Glomerular endothelial cell (primary cell): ENCODE measurements around the gene NRARP. TPM values are rescaled to one million over a fixed set of nuclear protein-coding genes. Genes with fewer than 3 reads are reported as not detected.
"Not testable (repeated sequence)": the region's sequence is repeated elsewhere in the genome, so short reads cannot be mapped to it uniquely, and the experiment has no call there.

ENCODE experiments used
- DNase-seq: peaks from one replicate; pipeline ENCODE4 v3.0.0-alpha.2; 2011; ENCODE audit warnings: low read depth, low spot score; ENCODE audit errors: extremely low read depth
- total RNA-seq: library from RNA; depleted of rRNA; stranded (reverse); fragments of >200 nt; gene quantifications from 2 replicates; pipeline ENCODE4 v1.2.3, GENCODE V29; 2015

NRARP gene
- total RNA-seq, 1 donor from 2014 or later, result 188 TPM

- no peak for DNase-seq
Measured at GRCh38 chr9:137266162-137266527, 35.9 kb downstream of the NRARP start.

GRCh38 chr9:137265496-137266161 lies 36.4 kb downstream of the NRARP start:
- DNase-seq, result no peak

DNA sequence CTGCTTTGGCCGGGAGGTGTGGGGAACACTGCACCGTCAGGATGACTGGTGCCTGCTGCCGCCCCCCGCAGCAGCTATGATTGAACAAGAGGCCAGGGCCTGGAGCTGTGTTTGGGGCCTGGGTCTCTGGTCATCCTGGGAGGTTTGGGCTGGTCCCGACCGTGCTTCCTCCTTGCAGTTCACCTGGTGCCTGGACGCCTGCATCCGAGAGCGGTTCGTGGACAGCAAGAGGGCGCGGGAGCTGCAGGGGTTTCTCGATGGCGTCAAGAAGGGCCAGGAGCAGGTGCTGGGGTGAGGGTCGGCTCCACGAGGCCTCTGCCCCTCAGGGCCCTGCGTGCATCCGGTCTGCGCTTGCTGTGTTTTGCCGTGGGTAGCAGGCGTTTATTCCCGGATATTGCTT lies 38.0 kb downstream of the NRARP start:
- no peak for DNase-seq

- no peak for DNase-seq
Measured at GRCh38 chr9:137263506-137263905, 38.6 kb downstream of the NRARP start.

- no peak for DNase-seq
Measured at GRCh38 chr9:137262909-137263285, 39.2 kb downstream of the NRARP start.

DNA sequence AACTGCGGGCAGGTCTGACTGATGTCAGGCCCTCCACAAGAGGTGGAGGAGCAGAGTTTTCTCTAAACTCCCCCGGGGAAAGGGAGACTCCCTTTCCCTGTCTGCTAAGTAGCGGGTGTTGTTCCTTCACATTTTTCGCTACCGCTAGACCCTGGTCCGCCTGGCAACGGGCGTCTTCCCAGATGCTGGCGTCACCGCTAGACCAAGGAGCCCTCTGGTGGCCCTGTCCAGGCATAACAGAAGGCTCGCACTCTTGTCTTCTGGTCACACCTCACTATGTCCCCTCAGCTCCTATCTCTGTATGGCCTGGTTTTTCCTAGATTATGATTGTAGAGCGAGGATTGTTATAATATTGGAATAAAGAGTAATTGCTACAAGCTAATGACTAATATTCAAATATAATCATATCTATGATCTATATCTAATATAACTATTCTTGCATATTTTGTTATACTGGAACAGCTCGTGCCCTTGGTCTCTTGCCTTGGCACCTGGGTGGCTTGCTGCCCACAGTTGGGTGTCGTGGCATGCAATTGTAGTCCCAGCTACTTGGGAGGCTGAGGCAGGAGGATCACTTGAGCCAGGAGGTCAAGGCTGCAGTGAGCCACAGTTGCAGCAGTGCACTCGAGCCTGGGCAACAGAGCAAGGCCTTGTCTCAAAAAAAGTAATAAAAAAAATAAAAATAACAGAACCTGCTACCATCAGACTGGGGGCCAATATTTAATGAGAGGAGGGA lies 39.7 kb downstream of the NRARP start:
- DNase-seq, result not testable (repeated sequence)

- no peak for DNase-seq
Measured at GRCh38 chr9:137256856-137257255, 45.2 kb downstream of the NRARP start.

DNA sequence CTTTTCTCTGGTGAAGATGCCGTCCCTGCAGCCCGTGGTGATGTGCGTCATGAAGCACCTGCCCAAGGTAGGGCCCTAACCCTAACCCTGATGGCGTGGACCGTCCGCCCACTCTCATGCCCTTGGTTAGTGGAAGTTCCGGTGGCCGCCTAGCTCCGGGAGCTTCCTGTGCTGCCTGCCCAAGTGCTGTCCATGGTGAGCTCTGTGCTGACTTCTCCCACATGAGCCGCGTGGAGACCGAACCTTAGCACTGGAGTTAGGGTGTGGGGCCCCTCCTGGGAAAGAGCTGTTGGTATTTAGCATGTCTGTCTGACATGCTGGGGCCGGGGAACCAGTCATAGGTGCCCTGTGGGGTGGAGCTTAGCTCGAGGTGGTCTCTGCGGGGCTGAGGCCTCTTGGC lies 45.7 kb downstream of the NRARP start:
- DNase-seq, result no peak

GRCh38 chr9:137255448-137256114 lies 46.5 kb downstream of the NRARP start:
- DNase-seq, result no peak

GRCh38 chr9:137254624-137255447 lies 47.2 kb downstream of the NRARP start, which contains the start of gene NELFB:
Gene NELFB (plus strand): TSS chr9:137255327.
- no peak for DNase-seq

GRCh38 chr9:137253717-137254623 lies 48.1 kb downstream of the NRARP start:
- no peak for DNase-seq

DNA sequence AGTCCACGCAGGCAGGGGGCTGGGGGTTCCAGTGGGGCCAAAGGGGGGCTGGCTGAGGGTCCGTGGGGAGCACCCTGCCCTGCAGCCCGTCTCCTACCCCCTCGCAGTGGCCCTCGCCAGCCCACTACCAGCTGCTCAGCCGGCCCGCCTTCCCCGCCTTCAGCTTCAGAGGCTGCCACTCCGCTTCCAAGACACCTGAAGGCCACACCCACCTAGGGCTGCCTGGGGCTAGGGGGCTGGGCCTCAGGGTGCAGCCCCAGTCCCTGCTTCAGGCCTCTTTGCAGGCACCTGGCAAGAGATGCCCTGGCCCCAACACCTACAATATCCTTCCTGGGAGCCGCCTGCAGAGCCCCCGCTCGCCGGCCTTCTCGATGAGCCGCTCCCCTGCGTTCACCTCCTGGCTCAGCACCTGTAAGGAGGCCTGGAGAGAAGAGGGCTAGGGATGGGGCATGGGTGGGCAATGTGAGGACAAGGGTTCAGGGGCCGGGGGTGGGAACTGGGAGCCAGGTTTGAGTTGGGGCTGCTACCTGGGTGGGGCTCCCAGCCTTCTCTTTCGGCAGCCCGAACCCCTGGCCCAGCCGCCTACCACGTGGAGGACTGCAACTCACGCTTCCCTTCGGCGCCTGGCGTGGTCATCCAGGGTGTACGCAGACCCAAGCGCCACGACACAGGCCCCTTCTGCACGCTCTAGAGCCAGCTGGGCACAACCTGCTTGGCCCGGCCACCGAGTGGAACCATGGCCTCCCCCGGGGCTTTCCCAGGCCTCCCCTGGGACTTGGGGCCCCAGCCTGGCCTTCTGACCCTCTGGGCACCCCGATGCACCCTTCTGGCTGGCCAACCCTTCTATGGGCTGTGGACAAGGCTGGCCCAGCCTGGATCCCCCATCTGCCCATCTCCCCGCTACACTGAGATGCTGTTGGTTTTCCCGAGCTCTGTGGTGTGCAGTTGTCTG lies 49.2 kb downstream of the NRARP start:
- no peak for DNase-seq

- DNase-seq, result no peak
Measured at GRCh38 chr9:137251490-137252268, 50.4 kb downstream of the NRARP start.

GRCh38 chr9:137251194-137251461 lies 50.9 kb downstream of the NRARP start, which contains the start of gene STPG3:
Gene STPG3 (plus strand): TSS chr9:137251286. CDS start chr9:137251287, 1 bp downstream.
- no peak for DNase-seq

GRCh38 chr9:137250329-137251193 lies 51.5 kb downstream of the NRARP start:
- no peak for DNase-seq
